Heart right ventricle (tissue), 16 donors: Measurements from ENCODE around the gene GKAP1. TPM values are rescaled to one million over a fixed set of nuclear protein-coding genes. Genes with fewer than 3 reads are reported as not detected.
A peak's percentile ranks its signal among the peaks of the same experiment; 100 is the strongest.

Source experiments
- ATAC-seq, 8 donors: fragments of 200-7000 bp; cut with Tn5 transposase; one replicate each; pipeline ENCODE4 v1.9.1; 2020; ENCODE audit warnings: mild to moderate bottlenecking in 8 of 8, moderate library complexity in 8 of 8, moderate number of reproducible peaks in 1 of 8
- DNase-seq, 2 donors: peaks; one replicate each; pipeline ENCODE4 v3.0.0-alpha.2; 2020
- H3K27ac ChIP-seq, 10 donors: fragments of 200-600 bp; sonication (generic) in 2 of 10; one replicate each; pipeline versions ENCODE4 v1.5.0 to v1.8.0; 2020 to 2022; ENCODE audit warnings: mild to moderate bottlenecking in 3 of 10
- H3K27me3 ChIP-seq, 7 donors: fragments of 200-600 bp; one replicate each; pipeline ENCODE4 v1.8.0; 2021 to 2022; ENCODE audit warnings: mild to moderate bottlenecking in 2 of 7
- H3K36me3 ChIP-seq, 9 donors: fragments of 200-600 bp; sonication (generic) in 1 of 9; one replicate each; pipeline versions ENCODE4 v1.5.0 to v1.8.0; 2020 to 2022; ENCODE audit warnings: mild to moderate bottlenecking in 2 of 9
- H3K4me1 ChIP-seq, 9 donors: fragments of 200-600 bp; sonication (generic) in 1 of 9; one replicate each; pipeline versions ENCODE4 v1.5.0 to v1.8.0; 2020 to 2022; ENCODE audit warnings: mild to moderate bottlenecking in 4 of 9
- H3K4me3 ChIP-seq, 10 donors: fragments of 200-600 bp; sonication (generic) in 2 of 10; one replicate each; pipeline versions ENCODE4 v1.5.0 to v1.8.0; 2020 to 2022; ENCODE audit warnings: mild to moderate bottlenecking in 7 of 10, moderate library complexity in 2 of 10
- H3K9me3 ChIP-seq, 11 donors: fragments of 200-600 bp in 10 of 11; sonication (generic) in 2 of 11; one replicate each; pipeline versions ENCODE4 v1.5.0 to v1.8.0; 2013 to 2022; ENCODE audit warnings: mild to moderate bottlenecking in 2 of 11, control low read depth in 1 of 11, moderate library complexity in 1 of 11
- WGBS, 2 donors: extraction: QIAGEN DNeasy Blood & Tissue Kit; methylation state at CpG; one replicate each; pipeline ENCODE4 v1.1.7; 2013; ENCODE audit warnings: inconsistent platforms in 1 of 2; 5-methylcytosine and 5-hydroxymethylcytosine counted together
- intact Hi-C, 10 donors: fragments of 100-400 bp; cut with DNase I; formaldehyde crosslinking; loops; one replicate each; pipeline versions ENCODE4 v1.11.1 to v1.14.2; 2022
- polyA plus RNA-seq, 2 donors: library from polyadenylated mRNA; stranded (reverse); fragments of 200-250 nt; gene quantifications; one replicate each; pipeline ENCODE4 v1.2.3, GENCODE V29; 2013
- total RNA-seq, 10 donors: library from RNA; stranded (reverse); fragmentation: NEBNext Ultra II Directional in 3 of 10; extraction: Animal tissue kit (Norgen Biotek cat#: 25700) in 3 of 10; gene quantifications; one replicate each; pipeline versions ENCODE4 v1.2.1 to v1.2.4, GENCODE V29; 2021 to 2023
- TF ChIP-seq, protein P1 (sequence below), 9 donors: fragments of 200-600 bp; sonication (generic) in 2 of 9; IDR thresholded peaks; one replicate each; pipeline versions ENCODE4 v1.5.0 to v1.8.0; 2021 to 2022; ENCODE audit warnings: antibody characterized with exemption in 9 of 9, mild to moderate bottlenecking in 5 of 9, moderate library complexity in 1 of 9
- donor health status: Arrhythmogenic right ventricular cardiomyopathy.
- donor health status: ischemic (EF 13 %, LVEDD 7.1; RV severe dilation, severe dysfunction).
- donor health status: healthy with polysubstance abuse.
- donor health status: DM: no; HTN: yes; CAD: no.
- donor health status: DM: no; HTN: no; CAD: no.
- donor health status: ischemic (EF 25% LVEDD 6.9; RV normal size, moderate dysfunction).
- donor health status: ischemic (EF 25% LVEDD 5.7; RV mildly dilated, moderate dysfunction).
- donor health status: healthy.
- donor health status: DM: yes; HTN: yes; CAD: no.
- donor health status: Ischemic cardiomyopathy.
- donor health status: ischemic (EF 35%, LVEDD 5.7; RV mildly dilated, moderate dysfunction).
- donor health status: nonischemic (EF 11% LVEDD 7.7; RV severe dilation, severe dysfunction).
- donor health status: DM: yes; HTN: yes; CAD: no.
- donor health status: PGD.
- donor health status: ischemic (EF 29% LVEDD 5.4; RV normal size, mild dysfunction).
- donor health status: nonischemic (EF 23%, LVEDD 6.1; RV moderate dilation, normal function).

Gene GKAP1
- total and polyA plus RNA-seq, 12 donors: 13.2 to 25.0 (median 19.9) TPM

DNA sequence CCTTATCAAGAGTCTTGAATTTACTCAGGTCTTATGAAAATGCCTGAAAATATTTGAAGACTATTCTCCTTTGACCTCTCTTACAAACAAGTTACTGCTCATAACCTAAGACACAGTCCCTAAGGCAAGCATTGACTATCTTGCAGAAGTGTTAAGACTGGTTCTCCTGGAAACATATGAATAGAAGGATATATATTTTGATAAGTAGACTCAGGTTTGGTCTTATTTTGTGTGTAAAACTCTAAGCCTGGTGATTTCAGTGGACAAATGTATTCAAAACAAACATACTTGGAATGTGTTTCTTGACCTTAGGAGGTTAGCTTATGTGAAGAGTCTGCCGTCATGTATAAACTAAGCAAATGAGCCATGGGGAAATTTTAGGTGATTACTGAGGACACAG, 102.3 kb downstream of the GKAP1 start:
- 90 to 93% methylated on average over 1 of the region's 1 CpG for WGBS, 2 donors
- no peaks in the 10 kb centered on the region for H3K4me1 ChIP-seq
- H3K9me3 ChIP-seq: peaks cover 0 to 12% (median 0%) of the 10 kb centered on the region in 11 donors
- no peak overlapping the region for H3K27ac ChIP-seq
- ATAC-seq (no peak), DNase-seq (no peak)
- no peak overlapping the region for H3K4me3 ChIP-seq
- H3K36me3 ChIP-seq: peaks cover 0 to 12% (median 0%) of the 10 kb centered on the region in 9 donors
- intact Hi-C loops: loop anchor here in 1 of 10 donors (10.0 kb wide), 1 partner anchor 80 kb away; no protein-coding TSS in a partner anchor
- H3K27me3 ChIP-seq: no peaks in the 10 kb centered on the region
- TF ChIP-seq, protein P1, sequence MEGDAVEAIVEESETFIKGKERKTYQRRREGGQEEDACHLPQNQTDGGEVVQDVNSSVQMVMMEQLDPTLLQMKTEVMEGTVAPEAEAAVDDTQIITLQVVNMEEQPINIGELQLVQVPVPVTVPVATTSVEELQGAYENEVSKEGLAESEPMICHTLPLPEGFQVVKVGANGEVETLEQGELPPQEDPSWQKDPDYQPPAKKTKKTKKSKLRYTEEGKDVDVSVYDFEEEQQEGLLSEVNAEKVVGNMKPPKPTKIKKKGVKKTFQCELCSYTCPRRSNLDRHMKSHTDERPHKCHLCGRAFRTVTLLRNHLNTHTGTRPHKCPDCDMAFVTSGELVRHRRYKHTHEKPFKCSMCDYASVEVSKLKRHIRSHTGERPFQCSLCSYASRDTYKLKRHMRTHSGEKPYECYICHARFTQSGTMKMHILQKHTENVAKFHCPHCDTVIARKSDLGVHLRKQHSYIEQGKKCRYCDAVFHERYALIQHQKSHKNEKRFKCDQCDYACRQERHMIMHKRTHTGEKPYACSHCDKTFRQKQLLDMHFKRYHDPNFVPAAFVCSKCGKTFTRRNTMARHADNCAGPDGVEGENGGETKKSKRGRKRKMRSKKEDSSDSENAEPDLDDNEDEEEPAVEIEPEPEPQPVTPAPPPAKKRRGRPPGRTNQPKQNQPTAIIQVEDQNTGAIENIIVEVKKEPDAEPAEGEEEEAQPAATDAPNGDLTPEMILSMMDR (IDR thresholded peaks at IDR 0.05): no peak

DNA sequence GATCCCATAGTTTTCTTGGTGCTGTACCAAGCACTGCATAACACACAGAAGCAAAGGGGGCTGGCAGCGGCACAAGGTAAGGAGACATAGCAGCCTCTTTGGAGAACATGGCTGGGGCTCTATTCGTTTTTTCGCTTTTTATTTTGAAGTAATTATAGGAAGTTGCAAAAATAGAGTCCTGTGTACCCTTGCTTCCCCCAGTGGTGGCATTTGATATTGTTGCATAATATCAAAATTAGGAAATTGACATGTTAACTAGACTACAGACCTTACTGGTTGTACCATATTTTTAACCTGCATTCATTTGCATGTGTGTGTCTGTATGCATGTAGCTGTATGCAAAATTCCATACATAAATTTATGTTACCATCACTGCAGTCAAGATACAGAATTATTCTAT, 103.2 kb downstream of the GKAP1 start:
- TF ChIP-seq, protein P1 (IDR thresholded peaks at IDR 0.05): peak in 6 of 9 donors; percentile 15 to 36 (median 22)
- H3K27ac ChIP-seq: no peak overlapping the region
- intact Hi-C loops: loop anchor here in 2 of 10 donors (5.0 to 10.0 kb wide), 2 partner anchors 80 to 92 kb away; partner anchors contain the start of gene IDNK (in 1 of the 2)
- WGBS, 2 donors: 67 to 73% methylated on average over 3 of the region's 3 CpGs
- peaks cover 0 to 12% (median 0%) of the 10 kb centered on the region in 9 donors for H3K36me3 ChIP-seq
- H3K27me3 ChIP-seq: no peaks in the 10 kb centered on the region
- no peak overlapping the region for H3K4me3 ChIP-seq
- ATAC-seq (no peak), DNase-seq (no peak)
- peaks cover 0 to 12% (median 0%) of the 10 kb centered on the region in 11 donors for H3K9me3 ChIP-seq
- H3K4me1 ChIP-seq: no peaks in the 10 kb centered on the region

DNA sequence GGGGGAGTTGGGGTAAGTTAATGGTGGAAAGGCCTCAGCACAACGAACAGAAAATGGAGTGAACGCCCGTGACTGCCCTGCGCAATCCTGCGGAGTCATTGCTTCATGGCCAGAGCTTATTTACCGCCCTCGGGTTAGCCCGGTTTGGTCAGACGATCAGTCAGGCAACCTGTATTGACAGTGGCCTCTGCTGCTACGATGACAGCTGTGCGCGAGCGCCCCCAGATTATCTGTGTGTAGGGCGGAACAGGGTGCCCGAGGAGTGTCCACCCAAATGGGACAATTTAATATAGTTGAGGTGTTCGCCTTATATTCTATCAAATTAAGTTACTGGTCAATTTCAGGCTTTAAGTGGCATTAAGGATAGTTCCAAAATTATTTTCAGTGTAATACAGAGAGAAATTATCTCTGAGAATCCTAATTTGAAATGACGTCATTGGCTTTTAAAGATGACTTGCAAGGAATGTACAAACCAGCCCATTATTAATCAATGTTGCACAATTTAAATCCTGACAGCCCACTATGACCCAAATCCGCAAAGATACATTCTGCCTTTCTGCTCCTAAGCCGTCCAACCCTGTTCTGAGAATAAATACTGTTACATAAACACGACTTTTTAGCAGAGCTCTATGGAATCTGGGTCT, 108.9 kb downstream of the GKAP1 start:
- Histone ChIP-seq H3K9me3 (peaks cover 0 to 7% (median 0%) of the 10 kb centered on the region in 11 donors), H3K4me3 (peak overlapping the region; percentile 73 to 99 (median 95)), H3K36me3 (peaks cover 0 to 12% (median 0%) of the 10 kb centered on the region in 9 donors), H3K27ac (peak overlapping the region; percentile 94 to 99 (median 96)), H3K4me1 (peaks cover 0 to 39% (median 27%) of the 10 kb centered on the region in 9 donors), H3K27me3 (no peaks in the 10 kb centered on the region)
- intact Hi-C loops: loop anchor here in 5 of 10 donors (5.0 to 10.0 kb wide), 3 partner anchors 54 to 491 kb away; partner anchors contain the start of gene IDNK (in 4 of the 5)
- peak; percentile 50 to 78 (median 76) for ATAC-seq
- peak; percentile 60 to 63 for DNase-seq
- TF ChIP-seq, protein P1 (IDR thresholded peaks at IDR 0.05): peak in 5 of 9 donors; percentile 21 to 51 (median 37)
- WGBS, 2 donors: 15% methylated on average over 20 of the region's 20 CpGs

DNA sequence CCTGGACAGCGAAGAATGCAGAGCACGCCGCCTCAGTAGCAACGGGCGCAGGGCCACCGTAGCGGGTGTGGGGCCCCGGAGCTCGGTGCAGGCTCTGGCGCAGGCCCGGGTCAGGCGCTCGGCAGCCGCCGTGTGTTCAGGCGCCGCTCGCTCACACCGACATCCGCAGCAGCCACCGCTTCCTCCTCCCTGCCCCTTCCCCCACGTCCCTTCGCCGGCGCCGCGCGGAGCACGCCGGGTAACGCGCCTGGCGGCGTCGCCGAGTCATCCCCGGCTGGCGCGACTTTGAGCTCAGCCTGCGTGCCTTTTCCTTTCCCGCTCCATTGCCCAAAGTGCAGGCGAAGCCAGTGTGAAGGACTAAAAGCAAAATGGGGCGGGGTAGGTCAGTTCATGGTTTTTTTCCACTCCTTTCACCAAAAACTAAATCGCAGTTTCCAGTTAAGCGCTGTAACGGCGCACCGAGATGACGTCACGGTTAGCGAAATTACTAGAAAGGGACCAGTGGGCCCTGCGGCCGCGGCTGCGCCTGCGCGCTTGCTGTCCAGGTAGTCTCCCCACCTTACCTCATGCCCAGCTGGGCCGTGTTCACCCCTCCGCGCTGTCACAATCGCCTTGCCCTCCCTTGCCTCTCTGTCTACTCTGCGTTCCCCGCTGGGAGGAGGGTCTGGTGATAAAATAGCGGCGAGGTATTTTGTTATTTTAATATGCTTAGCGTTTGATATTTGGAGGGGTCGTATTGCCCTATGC, 109.6 kb downstream of the GKAP1 start, which contains the start of gene UBQLN1:
Gene UBQLN1, minus strand, starts transcription at position 191 of the 747 bp plus-strand sequence. CDS start 279 bp downstream, outside the sequence.
- TF ChIP-seq, protein P1 (IDR thresholded peaks at IDR 0.05): no peak
- Histone ChIP-seq H3K9me3 (peaks cover 0 to 7% (median 0%) of the 10 kb centered on the region in 11 donors), H3K4me3 (peak within 1 kb of the TSS; percentile 73 to 99 (median 95)), H3K4me1 (peaks cover 0 to 46% (median 34%) of the 10 kb centered on the region in 9 donors), H3K27me3 (no peaks in the 10 kb centered on the region), H3K36me3 (peaks cover 0 to 5% (median 0%) of the 10 kb centered on the region in 9 donors), H3K27ac (peak within 1 kb of the TSS; percentile 94 to 99 (median 96))
- 0 to 1% methylated on average over 67 of the region's 67 CpGs for WGBS, 2 donors
- DNase-seq (peak; percentile 93 to 96), ATAC-seq (peak; percentile 96 to 98 (median 97))
- intact Hi-C loops: loop anchor here in 5 of 10 donors (5.0 to 10.0 kb wide), 3 partner anchors 53 to 491 kb away; partner anchors contain the start of gene IDNK (in 4 of the 5)
